ENCODE data around the gene PCDHA11. TPM values are rescaled to one million over a fixed set of nuclear protein-coding genes. Genes with fewer than 3 reads are reported as not detected.
"Not testable (repeated sequence)": the region's sequence is repeated elsewhere in the genome, so short reads cannot be mapped to it uniquely, and the experiment has no call there.

The PCDHA11 gene
- polyA plus RNA-seq, 1 donor from 2014 or later: not detected

DNA sequence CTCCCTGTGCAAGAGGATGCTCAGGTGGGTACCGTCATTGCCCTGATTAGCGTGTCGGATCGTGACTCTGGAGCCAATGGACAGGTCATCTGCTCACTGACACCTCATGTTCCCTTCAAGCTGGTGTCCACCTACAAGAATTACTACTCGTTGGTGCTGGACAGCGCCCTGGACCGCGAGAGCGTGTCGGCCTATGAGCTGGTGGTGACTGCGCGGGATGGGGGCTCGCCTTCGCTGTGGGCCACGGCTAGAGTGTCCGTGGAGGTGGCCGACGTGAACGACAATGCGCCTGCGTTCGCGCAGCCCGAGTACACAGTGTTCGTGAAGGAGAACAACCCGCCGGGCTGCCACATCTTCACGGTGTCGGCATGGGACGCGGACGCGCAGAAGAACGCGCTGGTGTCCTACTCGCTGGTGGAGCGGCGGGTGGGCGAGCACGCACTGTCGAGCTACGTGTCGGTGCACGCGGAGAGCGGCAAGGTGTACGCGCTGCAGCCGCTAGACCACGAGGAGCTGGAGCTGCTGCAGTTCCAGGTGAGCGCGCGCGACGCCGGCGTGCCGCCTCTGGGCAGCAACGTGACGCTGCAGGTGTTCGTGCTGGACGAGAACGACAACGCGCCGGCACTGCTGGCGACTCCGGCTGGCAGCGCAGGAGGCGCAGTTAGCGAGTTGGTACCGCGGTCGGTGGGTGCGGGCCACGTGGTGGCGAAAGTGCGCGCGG is 7.9 kb downstream of the PCDHA11 start:
- not testable (repeated sequence) for H3K36me3 Mint-ChIP-seq, H3K27me3 Mint-ChIP-seq, H3K4me1 Mint-ChIP-seq, H3K27ac Mint-ChIP-seq, H3K4me3 Mint-ChIP-seq
- peaks cover 10 to 21% (median 20%) of the 10 kb centered on the region in 3 donors for H3K9me3 Mint-ChIP-seq

DNA sequence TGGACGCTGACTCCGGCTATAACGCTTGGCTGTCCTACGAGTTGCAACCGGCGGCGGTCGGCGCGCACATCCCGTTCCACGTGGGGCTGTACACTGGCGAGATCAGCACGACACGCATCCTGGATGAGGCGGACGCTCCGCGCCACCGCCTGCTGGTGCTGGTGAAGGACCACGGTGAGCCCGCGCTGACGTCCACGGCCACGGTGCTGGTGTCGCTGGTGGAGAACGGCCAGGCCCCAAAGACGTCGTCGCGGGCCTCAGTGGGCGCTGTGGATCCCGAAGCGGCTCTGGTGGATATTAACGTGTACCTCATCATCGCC is 8.5 kb downstream of the PCDHA11 start:
- peaks cover 11 to 22% (median 16%) of the 10 kb centered on the region in 3 donors for H3K9me3 Mint-ChIP-seq
- peaks cover 3% of the 10 kb centered on the region for H3K27me3 Mint-ChIP-seq
- H3K4me3 Mint-ChIP-seq: no peak overlapping the region
- no peaks in the 10 kb centered on the region for H3K4me1 Mint-ChIP-seq
- no peak overlapping the region for H3K27ac Mint-ChIP-seq
- peaks cover 2% of the 10 kb centered on the region for H3K36me3 Mint-ChIP-seq

DNA sequence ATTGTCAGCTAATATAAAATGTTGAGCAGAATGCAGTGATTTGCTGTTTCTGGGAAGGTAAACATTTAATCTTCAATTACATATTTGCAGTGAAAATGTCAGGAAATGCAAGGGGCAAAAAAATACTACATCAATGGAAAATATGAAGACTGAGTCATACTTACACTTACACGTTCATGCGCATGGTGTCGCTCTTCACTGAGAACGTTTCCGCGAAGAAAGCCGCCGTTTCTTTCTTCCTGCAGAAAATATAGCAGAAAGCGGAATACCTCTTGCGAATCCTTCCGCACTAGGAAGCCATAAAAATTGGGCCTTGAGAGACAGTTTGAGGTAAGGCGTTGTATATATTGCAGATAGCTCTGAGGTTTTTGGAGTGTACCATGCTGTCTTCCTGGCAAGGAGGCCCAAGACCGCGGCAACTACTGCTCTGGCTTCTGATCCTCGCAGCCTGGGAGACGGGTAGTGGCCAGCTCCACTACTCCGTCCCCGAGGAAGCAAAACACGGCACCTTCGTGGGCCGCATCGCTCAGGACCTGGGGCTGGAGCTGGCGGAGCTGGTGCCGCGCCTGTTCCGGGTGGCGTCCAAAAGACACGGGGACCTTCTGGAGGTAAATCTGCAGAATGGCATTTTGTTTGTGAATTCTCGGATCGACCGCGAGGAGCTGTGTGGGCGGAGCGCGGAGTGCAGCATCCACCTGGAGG is 13.3 kb downstream of the PCDHA11 start, which contains the start of gene PCDHA13:
Gene PCDHA13, plus strand, starts transcription at position 236 of the 702 bp plus-strand sequence. Its CDS starts 145 bp downstream, at position 381.
- peaks cover 1% of the 10 kb centered on the region for H3K27me3 Mint-ChIP-seq
- H3K4me3 Mint-ChIP-seq: no peak within 1 kb of the TSS
- H3K9me3 Mint-ChIP-seq: peaks cover 10 to 22% (median 15%) of the 10 kb centered on the region in 3 donors
- no peak within 1 kb of the TSS for H3K27ac Mint-ChIP-seq
- H3K4me1 Mint-ChIP-seq: no peaks in the 10 kb centered on the region
- peaks cover 2% of the 10 kb centered on the region for H3K36me3 Mint-ChIP-seq

DNA sequence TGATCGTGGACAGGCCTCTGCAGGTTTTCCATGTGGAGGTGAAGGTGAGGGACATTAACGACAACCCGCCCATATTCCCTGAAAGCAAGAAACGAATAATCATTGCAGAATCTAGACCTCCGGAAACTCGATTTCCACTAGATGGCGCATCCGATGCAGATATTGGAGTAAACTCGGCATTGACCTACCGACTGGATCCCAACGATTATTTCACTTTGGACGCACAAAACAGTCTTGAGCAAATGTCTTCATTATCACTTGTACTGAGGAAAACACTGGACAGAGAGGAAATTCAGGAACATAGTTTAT is 13.8 kb downstream of the PCDHA11 start:
- no peak overlapping the region for H3K4me3 Mint-ChIP-seq

DNA sequence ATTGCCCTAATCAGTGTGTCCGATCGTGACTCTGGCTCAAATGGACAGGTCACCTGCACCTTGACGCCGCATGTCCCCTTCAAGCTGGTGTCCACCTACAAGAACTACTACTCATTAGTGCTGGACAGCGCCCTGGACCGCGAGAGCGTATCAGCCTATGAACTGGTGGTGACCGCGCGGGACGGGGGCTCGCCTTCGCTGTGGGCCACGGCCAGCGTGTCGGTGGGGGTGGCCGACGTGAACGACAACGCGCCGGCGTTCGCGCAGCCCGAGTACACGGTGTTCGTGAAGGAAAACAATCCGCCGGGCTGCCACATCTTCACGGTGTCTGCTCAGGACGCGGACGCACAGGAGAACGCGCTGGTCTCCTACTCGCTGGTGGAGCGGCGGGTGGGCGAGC is 14.6 kb downstream of the PCDHA11 start:
- H3K27ac Mint-ChIP-seq: no peak overlapping the region
- no peak overlapping the region for H3K4me3 Mint-ChIP-seq
- H3K36me3 Mint-ChIP-seq: peaks cover 4% of the 10 kb centered on the region
- H3K4me1 Mint-ChIP-seq: no peaks in the 10 kb centered on the region
- H3K27me3 Mint-ChIP-seq: peaks cover 1% of the 10 kb centered on the region
- peaks cover 10 to 31% (median 16%) of the 10 kb centered on the region in 3 donors for H3K9me3 Mint-ChIP-seq

More for the DNA sequence above, 13.8 kb downstream of the PCDHA11 start:
- peaks cover 10 to 26% (median 15%) of the 10 kb centered on the region in 3 donors for H3K9me3 Mint-ChIP-seq
- H3K27me3 Mint-ChIP-seq: peaks cover 1% of the 10 kb centered on the region
- peaks cover 4% of the 10 kb centered on the region for H3K36me3 Mint-ChIP-seq
- no peaks in the 10 kb centered on the region for H3K4me1 Mint-ChIP-seq
- H3K27ac Mint-ChIP-seq: no peak overlapping the region

DNA sequence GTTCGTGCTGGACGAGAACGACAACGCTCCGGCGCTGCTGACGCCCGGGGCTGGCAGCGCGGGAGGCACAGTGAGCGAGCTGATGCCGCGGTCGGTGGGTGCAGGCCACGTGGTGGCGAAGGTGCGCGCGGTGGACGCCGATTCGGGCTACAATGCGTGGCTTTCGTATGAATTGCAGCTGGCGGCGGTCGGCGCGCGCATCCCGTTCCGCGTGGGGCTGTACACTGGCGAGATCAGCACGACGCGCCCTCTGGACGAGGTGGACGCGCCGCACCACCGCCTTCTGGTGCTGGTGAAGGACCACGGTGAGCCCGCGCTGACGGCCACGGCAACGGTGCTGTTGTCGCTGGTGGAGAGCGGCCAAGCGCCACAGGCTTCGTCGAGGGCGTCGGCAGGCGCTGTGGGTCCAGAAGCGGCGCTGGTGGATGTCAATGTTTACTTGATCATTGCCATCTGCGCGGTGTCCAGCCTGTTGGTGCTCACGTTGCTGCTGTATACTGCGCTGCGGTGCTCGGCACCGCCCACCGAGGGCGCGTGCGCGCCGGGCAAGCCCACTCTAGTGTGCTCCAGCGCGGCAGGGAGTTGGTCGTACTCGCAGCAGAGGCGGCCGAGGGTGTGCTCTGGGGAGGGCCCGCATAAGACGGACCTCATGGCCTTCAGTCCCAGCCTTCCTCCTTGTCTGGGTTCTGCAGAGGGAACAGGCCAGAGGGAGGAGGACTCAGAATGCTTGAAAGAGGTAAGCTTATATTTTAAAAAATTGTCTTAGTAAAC is 15.4 kb downstream of the PCDHA11 start:
- Mint-ChIP-seq H3K27ac (no peak overlapping the region), H3K27me3 (peaks cover 1% of the 10 kb centered on the region), H3K4me3 (no peak overlapping the region), H3K9me3 (peaks cover 10 to 31% (median 16%) of the 10 kb centered on the region in 3 donors), H3K36me3 (peaks cover 2% of the 10 kb centered on the region), H3K4me1 (no peaks in the 10 kb centered on the region)

DNA sequence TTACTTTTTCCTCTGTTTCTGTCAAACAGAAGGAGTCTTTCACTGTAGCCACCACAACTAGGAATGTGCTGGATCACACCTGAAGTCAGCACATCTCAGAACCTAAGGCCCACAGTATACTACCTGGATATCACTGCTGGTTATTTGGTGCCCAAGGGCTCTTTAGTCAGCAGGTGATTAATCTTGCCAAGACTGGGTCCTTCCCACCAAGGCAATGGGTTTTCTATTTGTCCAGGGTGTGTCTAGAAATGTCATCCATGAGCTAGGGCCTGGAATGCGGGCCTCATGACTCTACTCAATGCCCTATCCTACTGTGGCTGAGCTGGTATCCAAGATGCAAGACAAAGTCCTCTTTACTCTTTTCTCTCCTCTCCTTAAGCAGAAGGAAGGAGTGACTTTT is 47.6 kb downstream of the PCDHA11 start:
- H3K36me3 Mint-ChIP-seq: no peaks in the 10 kb centered on the region

More for the DNA sequence above, 47.6 kb downstream of the PCDHA11 start:
- Mint-ChIP-seq H3K27ac (no peak overlapping the region), H3K27me3 (no peaks in the 10 kb centered on the region), H3K9me3 (peaks cover 5 to 23% (median 5%) of the 10 kb centered on the region in 3 donors), H3K4me3 (no peak overlapping the region), H3K4me1 (no peaks in the 10 kb centered on the region)

Other genes with a start within 250 kb of the PCDHA11 start
- gene CD14, start 235.8 kb upstream of the PCDHA11 start, polyA plus RNA-seq: 1.5 TPM
- gene TMCO6, start 229.5 kb upstream of the PCDHA11 start, polyA plus RNA-seq: 14.7 TPM
- 154 TPM for gene NDUFA2, start 221.3 kb upstream of the PCDHA11 start, polyA plus RNA-seq
- gene IK, start 221.1 kb upstream of the PCDHA11 start, polyA plus RNA-seq: 165 TPM
- gene WDR55, start 204.1 kb upstream of the PCDHA11 start, polyA plus RNA-seq: 13.5 TPM
- not detected for gene DND1, start 195.4 kb upstream of the PCDHA11 start, polyA plus RNA-seq
- 43.4 TPM for gene HARS1, start 177.6 kb upstream of the PCDHA11 start, polyA plus RNA-seq
- 19.0 TPM for gene HARS2, start 177.5 kb upstream of the PCDHA11 start, polyA plus RNA-seq
- gene ZMAT2, start 168.5 kb upstream of the PCDHA11 start, polyA plus RNA-seq: 62.1 TPM
- not detected for gene PCDHA1, start 82.8 kb upstream of the PCDHA11 start, polyA plus RNA-seq
- gene PCDHA2, start 74.1 kb upstream of the PCDHA11 start, polyA plus RNA-seq: not detected
- not detected for gene PCDHA3, start 67.9 kb upstream of the PCDHA11 start, polyA plus RNA-seq
- not detected for gene PCDHA4, start 61.9 kb upstream of the PCDHA11 start, polyA plus RNA-seq
- not detected for gene PCDHA5, start 47.3 kb upstream of the PCDHA11 start, polyA plus RNA-seq
- not detected for gene PCDHA6, start 41.0 kb upstream of the PCDHA11 start, polyA plus RNA-seq
- gene PCDHA7, start 34.7 kb upstream of the PCDHA11 start, polyA plus RNA-seq: not detected
- gene PCDHA8, start 27.8 kb upstream of the PCDHA11 start, polyA plus RNA-seq: not detected
- not detected for gene PCDHA9, start 20.6 kb upstream of the PCDHA11 start, polyA plus RNA-seq
- not detected for gene PCDHA10, start 13.1 kb upstream of the PCDHA11 start, polyA plus RNA-seq
- gene PCDHA12, start 6.4 kb downstream of the PCDHA11 start, polyA plus RNA-seq: not detected
- not detected for gene PCDHA13, start 13.2 kb downstream of the PCDHA11 start, polyA plus RNA-seq
- not detected for gene PCDHAC1, start 57.3 kb downstream of the PCDHA11 start, polyA plus RNA-seq
- not detected for gene PCDHAC2, start 97.5 kb downstream of the PCDHA11 start, polyA plus RNA-seq
- not detected for gene PCDHB1, start 182.4 kb downstream of the PCDHA11 start, polyA plus RNA-seq
- gene PCDHB2, start 225.7 kb downstream of the PCDHA11 start, polyA plus RNA-seq: not detected
- gene PCDHB3, start 231.5 kb downstream of the PCDHA11 start, polyA plus RNA-seq: not detected